Measurements from ENCODE around the gene BCL7C.
"Not testable (repeated sequence)": the region's sequence is repeated elsewhere in the genome, so short reads cannot be mapped to it uniquely, and the experiment has no call there.

The BCL7C gene

GRCh38 chr16:30893744-30894539 lies at the start of gene BCL7C:
TSS of gene BCL7C (minus strand) at chr16:30894077. CDS start at chr16:30893944, 133 bp downstream.
- DNase-seq, result peak; percentile 87

- no peak for DNase-seq
Observed at GRCh38 chr16:30942426-30942806, 48.5 kb upstream of the BCL7C start.

GRCh38 chr16:30941600-30942425 lies 47.9 kb upstream of the BCL7C start:
- peak; percentile 75 for DNase-seq

- DNase-seq, result not testable (repeated sequence)
Observed at GRCh38 chr16:30939571-30939970, 45.7 kb upstream of the BCL7C start.

- DNase-seq, result no peak
Observed at GRCh38 chr16:30937692-30938091, 43.8 kb upstream of the BCL7C start.

- no peak for DNase-seq
Observed at GRCh38 chr16:30934827-30935557, 41.1 kb upstream of the BCL7C start.

- DNase-seq, result no peak
Observed at GRCh38 chr16:30931068-30931650, 37.3 kb upstream of the BCL7C start.

GRCh38 chr16:30930160-30930571 lies 36.3 kb upstream of the BCL7C start:
- no peak for DNase-seq

GRCh38 chr16:30929167-30929566 lies 35.3 kb upstream of the BCL7C start:
- DNase-seq, result no peak

- DNase-seq, result no peak
Observed at GRCh38 chr16:30928390-30928789, 34.5 kb upstream of the BCL7C start.

- no peak for DNase-seq
Observed at GRCh38 chr16:30927789-30928378, 34.0 kb upstream of the BCL7C start.

- no peak for DNase-seq
Observed at GRCh38 chr16:30926937-30927788, 33.3 kb upstream of the BCL7C start.

GRCh38 chr16:30925995-30926811 lies 32.3 kb upstream of the BCL7C start:
- no peak for DNase-seq

GRCh38 chr16:30925632-30925987 lies 31.7 kb upstream of the BCL7C start:
- no peak for DNase-seq

GRCh38 chr16:30924913-30925631 lies 31.2 kb upstream of the BCL7C start:
- no peak for DNase-seq

- no peak for DNase-seq
Observed at GRCh38 chr16:30924076-30924912, 30.4 kb upstream of the BCL7C start.

GRCh38 chr16:30923554-30924075 lies 29.7 kb upstream of the BCL7C start, which contains the start of gene FBXL19:
TSS of gene FBXL19 (plus strand) at chr16:30923572. CDS start at chr16:30925755, 2,183 bp downstream.
- DNase-seq, result no peak

GRCh38 chr16:30922960-30923535 lies 29.2 kb upstream of the BCL7C start:
- DNase-seq, result peak; percentile 90

All from activated CD4-positive, CD25-positive, alpha-beta regulatory T cell treated with anti-CD3 and anti-CD28 coated beads, Interleukin-2, amount 50 U/mL, for 72 hours (primary cell).